ENCODE measurements around the gene FBXL19. TPM values are rescaled to one million over a fixed set of nuclear protein-coding genes. Genes with fewer than 3 reads are reported as not detected.

The FBXL19 gene
- total and polyA plus RNA-seq, 2 of the 13 experiments (the other 11 are each of a cell fraction or from before 2014, with no cell fraction given) = 6.0 to 13.7 TPM

DNA sequence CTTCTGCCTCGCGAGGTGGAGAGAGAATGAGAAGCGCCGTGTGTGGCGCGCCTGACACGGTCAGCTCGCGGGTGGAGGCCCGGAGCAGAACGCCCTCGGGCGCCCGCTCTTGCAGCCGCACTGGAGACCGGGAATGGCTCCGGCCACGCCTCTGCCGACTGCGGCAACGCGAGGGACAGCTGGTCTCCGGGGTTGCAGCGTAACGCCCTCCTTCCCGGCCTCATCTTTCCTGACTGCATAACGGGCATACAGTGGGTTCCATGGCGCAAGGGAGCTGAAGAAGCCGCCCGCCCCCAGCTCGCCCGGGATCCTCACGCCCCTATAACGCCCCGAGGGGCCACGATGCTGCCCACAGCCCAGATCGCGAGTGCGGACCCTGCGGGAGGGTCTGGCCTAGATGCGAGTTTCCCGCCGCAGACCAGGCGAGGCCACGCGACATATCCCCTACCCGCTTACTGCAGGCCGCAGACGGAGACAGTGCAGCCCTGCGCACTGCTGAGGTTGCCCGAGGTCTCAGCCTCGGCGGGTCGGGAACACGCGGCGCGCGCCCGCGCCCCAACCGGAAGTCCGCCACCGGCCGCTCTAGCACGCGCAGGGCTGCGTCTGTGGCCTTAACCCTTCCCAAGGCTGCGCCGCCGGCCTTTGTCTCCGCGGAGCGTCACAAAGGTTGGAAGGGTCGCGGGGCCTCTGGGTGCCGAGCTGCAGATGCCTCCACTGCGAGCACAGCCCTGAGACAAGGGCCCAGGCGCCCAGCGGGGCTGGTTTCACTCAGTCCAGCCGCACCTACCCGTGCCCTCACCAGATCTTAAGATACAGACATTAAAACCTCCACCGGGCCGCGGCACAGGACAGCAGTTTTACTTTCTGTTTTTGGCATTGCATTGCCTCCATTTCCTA, 48.3 kb upstream of the FBXL19 start (continued):
- TF ChIP-seq DR1 (CRISPR knock-in tag; IDR thresholded peaks at IDR 0.05) (peak; percentile 97), ZNF570 (CRISPR knock-in tag; IDR thresholded peaks at IDR 0.05; ENCODE audit: borderline replicate concordance) (0 out of 2 replicates have a peak, but pooled peaks have one; percentile 94), IRX3 (CRISPR knock-in tag; IDR thresholded peaks at IDR 0.05; ENCODE audit: borderline replicate concordance, low read depth) (peak; percentile 94), HMG20A (CRISPR knock-in tag; IDR thresholded peaks at IDR 0.05; ENCODE audit: borderline replicate concordance) (peak; percentile 55; the same call in 1 of the 2 replicates), ZNF724P (CRISPR knock-in tag; IDR thresholded peaks at IDR 0.05; ENCODE audit: borderline replicate concordance) (peak; percentile 65; the same call in 1 of the 2 replicates), CBX2 (IDR thresholded peaks at IDR 0.05; ENCODE audit: low read depth, low read length) (no peak), CBX2 (CRISPR knock-in tag; IDR thresholded peaks at IDR 0.05; ENCODE audit: low read depth) (no peak), LCORL (IDR thresholded peaks at IDR 0.05) (no peak), LCORL (CRISPR knock-in tag; IDR thresholded peaks at IDR 0.05) (peak; percentile 97), YEATS2 (CRISPR knock-in tag; IDR thresholded peaks at IDR 0.05; ENCODE audit: borderline replicate concordance) (peak; percentile 96; the same call in 1 of the 2 replicates), ZNF552 (CRISPR knock-in tag; IDR thresholded peaks at IDR 0.05; ENCODE audit: borderline replicate concordance) (peak; percentile 91; the same call in 1 of the 2 replicates), RORA (CRISPR knock-in tag; IDR thresholded peaks at IDR 0.05) (0 out of 2 replicates have a peak, but pooled peaks have one; percentile 17), ZFX (CRISPR knock-in tag; IDR thresholded peaks at IDR 0.05; ENCODE audit: low read depth) (peak; percentile 99), ZC3H4 (CRISPR knock-in tag; IDR thresholded peaks at IDR 0.05; ENCODE audit: borderline replicate concordance) (peak; percentile 31; the same call in 1 of the 2 replicates), KAT2B (IDR thresholded peaks at IDR 0.05; ENCODE audit: borderline replicate concordance, low read depth, low read length) (no peak), ZNF30 (CRISPR knock-in tag; IDR thresholded peaks at IDR 0.05) (peak; percentile 38), ZMYM4 (CRISPR knock-in tag; IDR thresholded peaks at IDR 0.05) (peak; percentile 89), ZMYM3 (CRISPR knock-in tag; IDR thresholded peaks at IDR 0.05) (peak; percentile 97), BORCS8-MEF2B (CRISPR knock-in tag; IDR thresholded peaks at IDR 0.05) (peak; percentile 96), FOSL2 (CRISPR knock-in tag; IDR thresholded peaks at IDR 0.05) (peak; percentile 79), ZNF703 (CRISPR knock-in tag; IDR thresholded peaks at IDR 0.05; ENCODE audit: borderline replicate concordance) (peak; percentile 99), MXD4 (CRISPR knock-in tag; IDR thresholded peaks at IDR 0.05) (peak; percentile 95; the same call in 1 of the 2 replicates), ZSCAN29 (CRISPR knock-in tag; conservative IDR thresholded peaks at IDR 0.05) (peak; percentile 91; the same call in 1 of the 2 replicates), TEAD3 (CRISPR knock-in tag; optimal IDR thresholded peaks at IDR 0.05; ENCODE audit: borderline replicate concordance) (peak; percentile 83), AKAP8 (CRISPR knock-in tag; IDR thresholded peaks at IDR 0.05) (peak; percentile 94; the same call in 1 of the 2 replicates), ZFP1 (CRISPR knock-in tag; IDR thresholded peaks at IDR 0.05) (peak; percentile 94; the same call in 1 of the 2 replicates), EEA1 (CRISPR knock-in tag; IDR thresholded peaks at IDR 0.05; ENCODE audit: borderline replicate concordance) (peak; percentile 95)
- TF ChIP-seq, protein P1, sequence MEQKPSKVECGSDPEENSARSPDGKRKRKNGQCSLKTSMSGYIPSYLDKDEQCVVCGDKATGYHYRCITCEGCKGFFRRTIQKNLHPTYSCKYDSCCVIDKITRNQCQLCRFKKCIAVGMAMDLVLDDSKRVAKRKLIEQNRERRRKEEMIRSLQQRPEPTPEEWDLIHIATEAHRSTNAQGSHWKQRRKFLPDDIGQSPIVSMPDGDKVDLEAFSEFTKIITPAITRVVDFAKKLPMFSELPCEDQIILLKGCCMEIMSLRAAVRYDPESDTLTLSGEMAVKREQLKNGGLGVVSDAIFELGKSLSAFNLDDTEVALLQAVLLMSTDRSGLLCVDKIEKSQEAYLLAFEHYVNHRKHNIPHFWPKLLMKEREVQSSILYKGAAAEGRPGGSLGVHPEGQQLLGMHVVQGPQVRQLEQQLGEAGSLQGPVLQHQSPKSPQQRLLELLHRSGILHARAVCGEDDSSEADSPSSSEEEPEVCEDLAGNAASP (CRISPR knock-in tag; IDR thresholded peaks at IDR 0.05; ENCODE audit: borderline replicate concordance) = peak; percentile 94
- TF ChIP-seq, protein P2, sequence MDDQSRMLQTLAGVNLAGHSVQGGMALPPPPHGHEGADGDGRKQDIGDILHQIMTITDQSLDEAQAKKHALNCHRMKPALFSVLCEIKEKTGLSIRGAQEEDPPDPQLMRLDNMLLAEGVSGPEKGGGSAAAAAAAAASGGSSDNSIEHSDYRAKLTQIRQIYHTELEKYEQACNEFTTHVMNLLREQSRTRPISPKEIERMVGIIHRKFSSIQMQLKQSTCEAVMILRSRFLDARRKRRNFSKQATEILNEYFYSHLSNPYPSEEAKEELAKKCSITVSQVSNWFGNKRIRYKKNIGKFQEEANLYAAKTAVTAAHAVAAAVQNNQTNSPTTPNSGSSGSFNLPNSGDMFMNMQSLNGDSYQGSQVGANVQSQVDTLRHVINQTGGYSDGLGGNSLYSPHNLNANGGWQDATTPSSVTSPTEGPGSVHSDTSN (CRISPR knock-in tag; IDR thresholded peaks at IDR 0.05; ENCODE audit: borderline replicate concordance) = 0 out of 2 replicates have a peak, but pooled peaks have one; percentile 80

All from HepG2 (cell line).